HepG2 (cell line): Measurements from ENCODE around the gene MAN2B2. TPM values are rescaled to one million over a fixed set of nuclear protein-coding genes. Genes with fewer than 3 reads are reported as not detected.
A peak's percentile ranks its signal among the peaks of the same experiment; 100 is the strongest.

Experiments used
- AGO2 ChIP-seq: fragments of 200-400 bp; formaldehyde crosslinking; optimal IDR thresholded peaks from 2 replicates; pipeline ENCODE3; 2017; ENCODE audit warnings: mild to moderate bottlenecking, low read depth, low read length, moderate library complexity
- CBX5 ChIP-seq: sonication (generic); formaldehyde crosslinking; IDR thresholded peaks from 2 replicates; pipeline ENCODE4 v1.4.0; 2020; ENCODE audit warnings: missing genetic modification reagents, borderline replicate concordance
- CEBPG ChIP-seq: IDR thresholded peaks from 2 replicates; pipeline ENCODE4 v1.6.1; 2016
- CENPT ChIP-seq: sonication (generic); formaldehyde crosslinking; IDR thresholded peaks from 2 replicates; pipeline ENCODE4 v1.8.0; 2022; ENCODE audit warnings: low read depth, mild to moderate bottlenecking, moderate library complexity, missing genetic modification reagents
- HOXA7 ChIP-seq: sonication (generic); formaldehyde crosslinking; IDR thresholded peaks from 2 replicates; pipeline ENCODE4 v1.8.1; 2022; ENCODE audit warnings: mild to moderate bottlenecking, missing genetic modification reagents, moderate library complexity
- HOXD1 ChIP-seq: sonication (generic); formaldehyde crosslinking; IDR thresholded peaks from 2 replicates; pipeline ENCODE4 v1.5.0; 2020; ENCODE audit warnings: missing genetic modification reagents
- ISX ChIP-seq: sonication (generic); formaldehyde crosslinking; conservative IDR thresholded peaks from 2 replicates; pipeline ENCODE4 v1.5.0; 2020; ENCODE audit warnings: missing genetic modification reagents
- MXD3 ChIP-seq: IDR thresholded peaks from 2 replicates; pipeline ENCODE4 v1.6.1; 2016; ENCODE audit warnings: mild to moderate bottlenecking, missing biosample characterization, missing genetic modification reagents
- NFYB ChIP-seq: sonication (generic); formaldehyde crosslinking; IDR thresholded peaks from 2 replicates; pipeline ENCODE4 v1.4.0; 2020; ENCODE audit warnings: missing genetic modification reagents
- POLR2A ChIP-seq, 2 experiments: IDR thresholded peaks; 2 replicates each; pipeline ENCODE4 v1.6.1; 2011; ENCODE audit warnings: low read depth in 2 of 2, low read length in 2 of 2, mild to moderate bottlenecking in 1 of 2, moderate library complexity in 1 of 2; ENCODE audit not compliant: insufficient read depth in 1 of 2
- RFX5 ChIP-seq: IDR thresholded peaks from 2 replicates; pipeline ENCODE4 v1.6.1; 2011; ENCODE audit warnings: low read depth, low read length, improper control_type of control experiment
- RFXANK ChIP-seq: IDR thresholded peaks from 2 replicates; pipeline ENCODE4 v1.6.1; 2016
- SSRP1 ChIP-seq: IDR thresholded peaks from 2 replicates; pipeline ENCODE4 v1.6.1; 2016; ENCODE audit warnings: control low read depth
- WIZ ChIP-seq: sonication (generic); formaldehyde crosslinking; IDR thresholded peaks from 2 replicates; pipeline ENCODE4 v1.5.1; 2020; ENCODE audit warnings: mild to moderate bottlenecking, missing genetic modification reagents
- ZC3H4 ChIP-seq: sonication (generic); formaldehyde crosslinking; IDR thresholded peaks from 2 replicates; pipeline ENCODE4 v1.4.0; 2020; ENCODE audit warnings: missing genetic modification reagents, borderline replicate concordance
- ZNF225 ChIP-seq: sonication (generic); formaldehyde crosslinking; IDR thresholded peaks from 2 replicates; pipeline ENCODE4 v1.4.0; 2020; ENCODE audit warnings: mild to moderate bottlenecking, missing genetic modification reagents
- ZNF414 ChIP-seq: sonication (generic); formaldehyde crosslinking; IDR thresholded peaks from 2 replicates; pipeline ENCODE4 v1.5.0; 2020; ENCODE audit warnings: missing genetic modification reagents
- ZNF501 ChIP-seq: sonication (generic); formaldehyde crosslinking; IDR thresholded peaks from 2 replicates; pipeline ENCODE4 v1.5.1; 2020; ENCODE audit warnings: mild to moderate bottlenecking, moderate library complexity, missing genetic modification reagents
- ZNF619 ChIP-seq: sonication (generic); formaldehyde crosslinking; IDR thresholded peaks from 2 replicates; pipeline ENCODE4 v1.4.0; 2020; ENCODE audit warnings: mild to moderate bottlenecking, missing genetic modification reagents
- ZNF652 ChIP-seq: IDR thresholded peaks from 2 replicates; pipeline ENCODE4 v1.6.1; 2016; ENCODE audit warnings: low read depth, borderline replicate concordance
- ZNF790 ChIP-seq: sonication (generic); formaldehyde crosslinking; IDR thresholded peaks from 2 replicates; pipeline ENCODE4 v1.8.0; 2022; ENCODE audit warnings: missing genetic modification reagents, mild to moderate bottlenecking, borderline replicate concordance
- ZNF878 ChIP-seq: sonication (generic); formaldehyde crosslinking; IDR thresholded peaks from 2 replicates; pipeline ENCODE4 v1.8.1; 2023; ENCODE audit warnings: mild to moderate bottlenecking, missing genetic modification reagents, moderate library complexity
- ZSCAN12 ChIP-seq: sonication (generic); formaldehyde crosslinking; IDR thresholded peaks from 2 replicates; pipeline ENCODE4 v1.9.0; 2021; ENCODE audit warnings: mild to moderate bottlenecking, missing genetic modification reagents
- polyA plus RNA-seq, 8 experiments: library from polyadenylated mRNA; depleted of rRNA in 3 of 8; stranded (reverse) in 7 of 8; unstranded in 1 of 8; fragments of >200 nt; fragmentation: Illumina TruSeq in 4 of 8; extraction: Trizol in 4 of 8; gene quantifications; 2 replicates each; pipeline versions ENCODE4 v1.2.1 to v1.2.3, GENCODE V29; 2011 to 2016; ENCODE audit warnings: low read depth in 4 of 8, missing spikeins in 1 of 8, mixed read lengths in 1 of 8; ENCODE audit not compliant: insufficient read depth in 1 of 8
- total RNA-seq, 5 experiments: library from RNA; depleted of rRNA; stranded (reverse); fragments of >200 nt; fragmentation: Illumina TruSeq; extraction: Trizol; gene quantifications; 2 replicates each; pipeline ENCODE4 v1.2.3, GENCODE V29; 2016; ENCODE audit warnings: low read depth in 1 of 5
- TF ChIP-seq, protein P1 (sequence below): IDR thresholded peaks from 2 replicates; pipeline ENCODE4 v1.6.1; 2016; ENCODE audit warnings: control low read depth
- TF ChIP-seq, protein P2 (sequence below): sonication (generic); formaldehyde crosslinking; IDR thresholded peaks from 2 replicates; pipeline ENCODE4 v1.9.0; 2021; ENCODE audit warnings: missing genetic modification reagents, borderline replicate concordance
- TF ChIP-seq, protein P3 (sequence below): fragments of 450-650 bp; IDR thresholded peaks from 2 replicates; pipeline ENCODE4 v1.6.1; 2016

The MAN2B2 gene
- total and polyA plus RNA-seq, 2 of the 13 experiments (the other 11 are each of a cell fraction or from before 2014, with no cell fraction given) = 4.8 to 5.4 TPM

GRCh38 chr4:6539009-6539764, 35.8 kb upstream of the MAN2B2 start (continued):
- TF ChIP-seq ZNF501 (no peak), ZNF652 (CRISPR knock-in tag) (no peak), CENPT (CRISPR knock-in tag) (no peak), SSRP1 (CRISPR knock-in tag) (no peak), CBX5 (CRISPR knock-in tag) (no peak), ZNF225 (CRISPR knock-in tag) (no peak), ZNF878 (CRISPR knock-in tag) (no peak), ZNF790 (CRISPR knock-in tag) (no peak), RFXANK (no peak), ZNF619 (CRISPR knock-in tag) (no peak), POLR2A (IDR thresholded peaks at IDR 0.05; ENCODE audit: insufficient read depth in 1 of 2, low read depth in 2 of 2, low read length in 2 of 2) (no peak), MXD3 (CRISPR knock-in tag) (no peak), HOXD1 (CRISPR knock-in tag) (no peak), NFYB (CRISPR knock-in tag) (no peak), ISX (CRISPR knock-in tag) (no peak), WIZ (CRISPR knock-in tag) (no peak), CEBPG (peak; percentile 69; the same call in 1 of the 2 replicates), HOXA7 (CRISPR knock-in tag) (no peak), AGO2 (no peak), ZSCAN12 (CRISPR knock-in tag) (no peak), ZC3H4 (CRISPR knock-in tag) (no peak), ZNF414 (CRISPR knock-in tag) (no peak), RFX5 (no peak)
- TF ChIP-seq, protein P1, sequence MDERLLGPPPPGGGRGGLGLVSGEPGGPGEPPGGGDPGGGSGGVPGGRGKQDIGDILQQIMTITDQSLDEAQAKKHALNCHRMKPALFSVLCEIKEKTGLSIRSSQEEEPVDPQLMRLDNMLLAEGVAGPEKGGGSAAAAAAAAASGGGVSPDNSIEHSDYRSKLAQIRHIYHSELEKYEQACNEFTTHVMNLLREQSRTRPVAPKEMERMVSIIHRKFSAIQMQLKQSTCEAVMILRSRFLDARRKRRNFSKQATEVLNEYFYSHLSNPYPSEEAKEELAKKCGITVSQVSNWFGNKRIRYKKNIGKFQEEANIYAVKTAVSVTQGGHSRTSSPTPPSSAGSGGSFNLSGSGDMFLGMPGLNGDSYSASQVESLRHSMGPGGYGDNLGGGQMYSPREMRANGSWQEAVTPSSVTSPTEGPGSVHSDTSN (CRISPR knock-in tag) = no peak
- TF ChIP-seq, protein P2, sequence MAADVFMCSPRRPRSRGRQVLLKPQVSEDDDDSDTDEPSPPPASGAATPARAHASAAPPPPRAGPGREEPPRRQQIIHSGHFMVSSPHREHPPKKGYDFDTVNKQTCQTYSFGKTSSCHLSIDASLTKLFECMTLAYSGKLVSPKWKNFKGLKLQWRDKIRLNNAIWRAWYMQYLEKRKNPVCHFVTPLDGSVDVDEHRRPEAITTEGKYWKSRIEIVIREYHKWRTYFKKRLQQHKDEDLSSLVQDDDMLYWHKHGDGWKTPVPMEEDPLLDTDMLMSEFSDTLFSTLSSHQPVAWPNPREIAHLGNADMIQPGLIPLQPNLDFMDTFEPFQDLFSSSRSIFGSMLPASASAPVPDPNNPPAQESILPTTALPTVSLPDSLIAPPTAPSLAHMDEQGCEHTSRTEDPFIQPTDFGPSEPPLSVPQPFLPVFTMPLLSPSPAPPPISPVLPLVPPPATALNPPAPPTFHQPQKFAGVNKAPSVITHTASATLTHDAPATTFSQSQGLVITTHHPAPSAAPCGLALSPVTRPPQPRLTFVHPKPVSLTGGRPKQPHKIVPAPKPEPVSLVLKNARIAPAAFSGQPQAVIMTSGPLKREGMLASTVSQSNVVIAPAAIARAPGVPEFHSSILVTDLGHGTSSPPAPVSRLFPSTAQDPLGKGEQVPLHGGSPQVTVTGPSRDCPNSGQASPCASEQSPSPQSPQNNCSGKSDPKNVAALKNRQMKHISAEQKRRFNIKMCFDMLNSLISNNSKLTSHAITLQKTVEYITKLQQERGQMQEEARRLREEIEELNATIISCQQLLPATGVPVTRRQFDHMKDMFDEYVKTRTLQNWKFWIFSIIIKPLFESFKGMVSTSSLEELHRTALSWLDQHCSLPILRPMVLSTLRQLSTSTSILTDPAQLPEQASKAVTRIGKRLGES (CRISPR knock-in tag) = no peak
- TF ChIP-seq, protein P3, sequence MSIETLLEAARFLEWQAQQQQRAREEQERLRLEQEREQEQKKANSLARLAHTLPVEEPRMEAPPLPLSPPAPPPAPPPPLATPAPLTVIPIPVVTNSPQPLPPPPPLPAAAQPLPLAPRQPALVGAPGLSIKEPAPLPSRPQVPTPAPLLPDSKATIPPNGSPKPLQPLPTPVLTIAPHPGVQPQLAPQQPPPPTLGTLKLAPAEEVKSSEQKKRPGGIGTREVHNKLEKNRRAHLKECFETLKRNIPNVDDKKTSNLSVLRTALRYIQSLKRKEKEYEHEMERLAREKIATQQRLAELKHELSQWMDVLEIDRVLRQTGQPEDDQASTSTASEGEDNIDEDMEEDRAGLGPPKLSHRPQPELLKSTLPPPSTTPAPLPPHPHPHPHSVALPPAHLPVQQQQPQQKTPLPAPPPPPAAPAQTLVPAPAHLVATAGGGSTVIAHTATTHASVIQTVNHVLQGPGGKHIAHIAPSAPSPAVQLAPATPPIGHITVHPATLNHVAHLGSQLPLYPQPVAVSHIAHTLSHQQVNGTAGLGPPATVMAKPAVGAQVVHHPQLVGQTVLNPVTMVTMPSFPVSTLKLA = no peak
